ENCODE data around the gene TGFBI. TPM values are rescaled to one million over a fixed set of nuclear protein-coding genes. Genes with fewer than 3 reads are reported as not detected.
A peak's percentile ranks its signal among the peaks of the same experiment; 100 is the strongest.

The TGFBI gene
- total RNA-seq, 1 donor from 2014 or later = 453 TPM

DNA sequence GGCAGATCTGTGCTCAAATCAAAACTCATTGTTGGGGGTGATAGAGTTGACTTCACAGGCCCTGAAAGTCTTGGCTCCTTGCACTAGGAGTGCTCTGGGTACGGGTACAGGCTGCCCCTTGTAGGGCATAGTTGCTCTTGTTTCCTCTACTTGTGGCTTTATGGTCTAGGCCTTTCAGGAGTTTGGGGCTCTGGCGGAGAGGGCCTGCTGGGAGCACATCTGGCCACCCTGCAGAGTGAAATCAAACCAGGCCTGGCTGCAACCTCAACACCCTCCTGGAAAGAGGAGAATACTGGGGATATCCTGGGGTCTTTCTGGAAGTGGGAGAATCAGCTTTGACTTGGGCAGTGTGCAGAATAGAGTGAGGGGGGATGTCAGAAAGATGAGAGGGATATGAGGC is 1.5 kb downstream of the TGFBI start:
- H3K27me3 ChIP-seq (ENCODE audit: control insufficient read depth, insufficient read depth, low read length) = no peaks in the 10 kb centered on the region
- H3K4me3 ChIP-seq (ENCODE audit: low read depth, low read length) = peak overlapping the region; percentile 62
- no peak for DNase-seq (ENCODE audit: low read depth)
- TF ChIP-seq, protein P1, sequence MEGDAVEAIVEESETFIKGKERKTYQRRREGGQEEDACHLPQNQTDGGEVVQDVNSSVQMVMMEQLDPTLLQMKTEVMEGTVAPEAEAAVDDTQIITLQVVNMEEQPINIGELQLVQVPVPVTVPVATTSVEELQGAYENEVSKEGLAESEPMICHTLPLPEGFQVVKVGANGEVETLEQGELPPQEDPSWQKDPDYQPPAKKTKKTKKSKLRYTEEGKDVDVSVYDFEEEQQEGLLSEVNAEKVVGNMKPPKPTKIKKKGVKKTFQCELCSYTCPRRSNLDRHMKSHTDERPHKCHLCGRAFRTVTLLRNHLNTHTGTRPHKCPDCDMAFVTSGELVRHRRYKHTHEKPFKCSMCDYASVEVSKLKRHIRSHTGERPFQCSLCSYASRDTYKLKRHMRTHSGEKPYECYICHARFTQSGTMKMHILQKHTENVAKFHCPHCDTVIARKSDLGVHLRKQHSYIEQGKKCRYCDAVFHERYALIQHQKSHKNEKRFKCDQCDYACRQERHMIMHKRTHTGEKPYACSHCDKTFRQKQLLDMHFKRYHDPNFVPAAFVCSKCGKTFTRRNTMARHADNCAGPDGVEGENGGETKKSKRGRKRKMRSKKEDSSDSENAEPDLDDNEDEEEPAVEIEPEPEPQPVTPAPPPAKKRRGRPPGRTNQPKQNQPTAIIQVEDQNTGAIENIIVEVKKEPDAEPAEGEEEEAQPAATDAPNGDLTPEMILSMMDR (IDR thresholded peaks at IDR 0.05; ENCODE audit: insufficient read depth, low read length, poor library complexity, severe bottlenecking) = no peak
- peaks cover 4% of the 10 kb centered on the region for H3K36me3 ChIP-seq (ENCODE audit: control insufficient read depth, insufficient read depth, low read length)

DNA sequence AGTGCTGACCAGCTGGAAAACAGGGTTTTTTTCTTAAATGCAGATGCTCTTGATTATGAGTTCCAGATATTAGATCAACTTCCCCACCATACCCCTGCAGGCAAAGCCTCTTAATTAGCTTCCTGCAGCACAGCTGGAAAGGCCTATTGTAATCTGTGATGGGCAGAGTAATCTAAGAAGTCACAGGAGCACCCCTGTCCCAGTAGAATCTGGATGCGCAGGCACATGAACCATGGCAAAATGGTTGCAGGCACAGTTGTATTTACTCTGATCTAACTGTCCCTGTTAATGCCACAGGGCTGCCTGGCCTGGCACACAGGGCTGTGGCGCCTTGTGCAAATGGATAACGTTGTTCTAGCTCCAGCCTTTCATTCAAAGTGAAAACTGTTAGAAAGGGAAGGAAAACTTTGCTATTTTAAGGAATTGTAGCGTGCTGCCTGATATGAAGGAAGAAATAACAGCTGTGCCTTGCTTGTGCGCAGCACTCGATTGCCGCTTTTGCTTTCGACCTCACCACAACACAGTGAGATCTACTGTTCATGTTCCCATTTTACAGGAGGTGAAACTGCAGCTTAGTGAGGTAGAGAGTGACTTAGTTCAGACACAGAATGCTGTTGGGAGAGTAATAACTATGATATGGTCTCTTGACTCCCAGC is 2.3 kb downstream of the TGFBI start:
- peak overlapping the region; percentile 62 for H3K4me3 ChIP-seq (ENCODE audit: low read depth, low read length)
- no peak for DNase-seq (ENCODE audit: low read depth)
- TF ChIP-seq, protein P1 (IDR thresholded peaks at IDR 0.05; ENCODE audit: insufficient read depth, low read length, poor library complexity, severe bottlenecking) = no peak

GRCh38 chr5:136031711-136032110 is 2.9 kb downstream of the TGFBI start:
- TF ChIP-seq, protein P1 (IDR thresholded peaks at IDR 0.05; ENCODE audit: insufficient read depth, low read length, poor library complexity, severe bottlenecking) = no peak
- Histone ChIP-seq H3K36me3 (ENCODE audit: control insufficient read depth, insufficient read depth, low read length) (peaks cover 4% of the 10 kb centered on the region), H3K4me3 (ENCODE audit: low read depth, low read length) (no peak overlapping the region), H3K27me3 (ENCODE audit: control insufficient read depth, insufficient read depth, low read length) (no peaks in the 10 kb centered on the region)
- DNase-seq (ENCODE audit: low read depth) = no peak

More for the DNA sequence above, 2.3 kb downstream of the TGFBI start:
- Histone ChIP-seq H3K36me3 (ENCODE audit: control insufficient read depth, insufficient read depth, low read length) (peaks cover 4% of the 10 kb centered on the region), H3K27me3 (ENCODE audit: control insufficient read depth, insufficient read depth, low read length) (no peaks in the 10 kb centered on the region)

- H3K27me3 ChIP-seq (ENCODE audit: control insufficient read depth, insufficient read depth, low read length) = no peaks in the 10 kb centered on the region
- peaks cover 4% of the 10 kb centered on the region for H3K36me3 ChIP-seq (ENCODE audit: control insufficient read depth, insufficient read depth, low read length)
- TF ChIP-seq, protein P1 (IDR thresholded peaks at IDR 0.05; ENCODE audit: insufficient read depth, low read length, poor library complexity, severe bottlenecking) = no peak
- DNase-seq (ENCODE audit: low read depth) = no peak
- no peak overlapping the region for H3K4me3 ChIP-seq (ENCODE audit: low read depth, low read length)
These were observed 3.8 kb downstream of the TGFBI start for GRCh38 chr5:136032564-136032963.

- DNase-seq (ENCODE audit: low read depth) = no peak
- Histone ChIP-seq H3K36me3 (ENCODE audit: control insufficient read depth, insufficient read depth, low read length) (peaks cover 5% of the 10 kb centered on the region), H3K4me3 (ENCODE audit: low read depth, low read length) (no peak overlapping the region), H3K27me3 (ENCODE audit: control insufficient read depth, insufficient read depth, low read length) (no peaks in the 10 kb centered on the region)
- TF ChIP-seq, protein P1 (IDR thresholded peaks at IDR 0.05; ENCODE audit: insufficient read depth, low read length, poor library complexity, severe bottlenecking) = no peak
These were observed 4.4 kb downstream of the TGFBI start for GRCh38 chr5:136033234-136033633.

- Histone ChIP-seq H3K36me3 (ENCODE audit: control insufficient read depth, insufficient read depth, low read length) (peaks cover 5% of the 10 kb centered on the region), H3K27me3 (ENCODE audit: control insufficient read depth, insufficient read depth, low read length) (no peaks in the 10 kb centered on the region), H3K4me3 (ENCODE audit: low read depth, low read length) (no peak overlapping the region)
- TF ChIP-seq, protein P1 (IDR thresholded peaks at IDR 0.05; ENCODE audit: insufficient read depth, low read length, poor library complexity, severe bottlenecking) = no peak
- DNase-seq (ENCODE audit: low read depth) = no peak
These were observed 5.1 kb downstream of the TGFBI start for GRCh38 chr5:136033848-136034247.
